Tibial artery (tissue), 4 donors: Measurements from ENCODE around the gene ALG14.

Experiments used
- DNase-seq, 2 donors: peaks; one replicate each; pipeline ENCODE4 v3.0.0-alpha.2; 2019
- H3K27ac ChIP-seq, 2 donors: fragments of 200-600 bp; sonication (generic) in 1 of 2; 1 replicate in 1 of 2; 2 replicates in 1 of 2; pipeline ENCODE4 v1.5.1; 2018 to 2019; ENCODE audit warnings: mild to moderate bottlenecking in 1 of 2
- H3K27me3 ChIP-seq, 2 donors: fragments of 200-600 bp; sonication (generic) in 1 of 2; one replicate each; pipeline versions ENCODE4 v1.5.1 to v1.6.0; 2016 to 2019
- H3K36me3 ChIP-seq, 3 donors: fragments of 200-600 bp; sonication (generic) in 2 of 3; one replicate each; pipeline ENCODE4 v1.5.1; 2016 to 2019; ENCODE audit warnings: mild to moderate bottlenecking in 2 of 3
- H3K4me1 ChIP-seq, 4 donors: fragments of 200-600 bp; sonication (generic) in 2 of 4; 1 replicate in 3 of 4; 2 replicates in 1 of 4; pipeline ENCODE4 v1.5.1; 2016 to 2019
- H3K4me3 ChIP-seq, 2 donors: fragments of 200-600 bp; sonication (generic) in 1 of 2; 1 replicate in 1 of 2; 2 replicates in 1 of 2; pipeline ENCODE4 v1.5.1; 2018 to 2019; ENCODE audit warnings: mild to moderate bottlenecking in 2 of 2
- H3K9me3 ChIP-seq, 3 donors: fragments of 200-600 bp; sonication (generic) in 1 of 3; one replicate each; pipeline ENCODE4 v1.5.1; 2016 to 2019
- CTCF ChIP-seq, 2 experiments: fragments of 200-600 bp in 1 of 2; fragments of 450-650 bp in 1 of 2; IDR thresholded peaks; one replicate each; pipeline ENCODE4 v1.5.1; 2017 to 2019; ENCODE audit warnings: antibody characterized with exemption in 2 of 2, mild to moderate bottlenecking in 1 of 2, moderate library complexity in 1 of 2
- intact Hi-C: fragments of 100-400 bp; cut with DNase I; formaldehyde crosslinking; loops from one replicate; pipeline ENCODE4 v1.15.0; 2023; ENCODE audit warnings: low total_unique reads

ALG14 gene

GRCh38 chr1:95072532-95073419 is at the start of gene ALG14:
TSS of gene ALG14 (minus strand) at chr1:95072951. CDS start at chr1:95072898, 53 bp downstream.
- H3K9me3 ChIP-seq = no peaks in the 10 kb centered on the region
- no peaks in the 10 kb centered on the region for H3K36me3 ChIP-seq
- H3K4me1 ChIP-seq = peaks cover 0 to 8% (median 0%) of the 10 kb centered on the region in 4 donors
- no peak for TF ChIP-seq CTCF (IDR thresholded peaks at IDR 0.05)
- H3K4me3 ChIP-seq = peak within 1 kb of the TSS; percentile 60 to 70
- intact Hi-C loops = loop anchor here (2.0 to 10.0 kb wide), 2 partner anchors 38 to 162 kb away; partner anchors contain the start of gene RWDD3
- peak; percentile 93 to 97 for DNase-seq
- H3K27me3 ChIP-seq = no peaks in the 10 kb centered on the region
- H3K27ac ChIP-seq = peak within 1 kb of the TSS; percentile 86 to 88

GRCh38 chr1:95122151-95122697 is 49.5 kb upstream of the ALG14 start:
- intact Hi-C loops = no loop called here

GRCh38 chr1:95119273-95119672 is 46.5 kb upstream of the ALG14 start:
- TF ChIP-seq CTCF (IDR thresholded peaks at IDR 0.05) = no peak
- no peak for DNase-seq
- Histone ChIP-seq H3K27ac (peak overlapping the region; percentile 29), H3K27me3 (no peaks in the 10 kb centered on the region), H3K9me3 (no peaks in the 10 kb centered on the region), H3K36me3 (no peaks in the 10 kb centered on the region), H3K4me3 (no peak overlapping the region), H3K4me1 (peaks cover 0 to 20% (median 7%) of the 10 kb centered on the region in 4 donors)
- intact Hi-C loops = loop anchor here (5.0 kb wide), 1 partner anchor 113 kb away; the partner anchor contains the start of gene RWDD3

More at GRCh38 chr1:95122151-95122697, 49.5 kb upstream of the ALG14 start:
- H3K4me3 ChIP-seq = no peak overlapping the region
- no peaks in the 10 kb centered on the region for H3K27me3 ChIP-seq
- no peak for TF ChIP-seq CTCF (IDR thresholded peaks at IDR 0.05)
- H3K9me3 ChIP-seq = no peaks in the 10 kb centered on the region
- no peak for DNase-seq
- no peak overlapping the region for H3K27ac ChIP-seq
- H3K4me1 ChIP-seq = peaks cover 0 to 16% (median 7%) of the 10 kb centered on the region in 4 donors
- H3K36me3 ChIP-seq = no peaks in the 10 kb centered on the region

GRCh38 chr1:95118710-95119109 is 46.0 kb upstream of the ALG14 start:
- H3K4me3 ChIP-seq = no peak overlapping the region
- intact Hi-C loops = loop anchor here (5.0 kb wide), 1 partner anchor 114 kb away; the partner anchor contains the start of gene RWDD3
- DNase-seq = no peak

More at GRCh38 chr1:95118710-95119109, 46.0 kb upstream of the ALG14 start:
- Histone ChIP-seq H3K27me3 (no peaks in the 10 kb centered on the region), H3K9me3 (no peaks in the 10 kb centered on the region), H3K36me3 (no peaks in the 10 kb centered on the region), H3K27ac (no peak overlapping the region), H3K4me1 (peaks cover 0 to 20% (median 7%) of the 10 kb centered on the region in 4 donors)
- no peak for TF ChIP-seq CTCF (IDR thresholded peaks at IDR 0.05)
